ENCODE data around the gene SUSD3. TPM values are rescaled to one million over a fixed set of nuclear protein-coding genes. Genes with fewer than 3 reads are reported as not detected.

Gene SUSD3
- total and polyA plus RNA-seq, 2 of the 8 experiments (the other 6 are each of a cell fraction or from before 2014, with no cell fraction given): 5.5 to 35.4 TPM

DNA sequence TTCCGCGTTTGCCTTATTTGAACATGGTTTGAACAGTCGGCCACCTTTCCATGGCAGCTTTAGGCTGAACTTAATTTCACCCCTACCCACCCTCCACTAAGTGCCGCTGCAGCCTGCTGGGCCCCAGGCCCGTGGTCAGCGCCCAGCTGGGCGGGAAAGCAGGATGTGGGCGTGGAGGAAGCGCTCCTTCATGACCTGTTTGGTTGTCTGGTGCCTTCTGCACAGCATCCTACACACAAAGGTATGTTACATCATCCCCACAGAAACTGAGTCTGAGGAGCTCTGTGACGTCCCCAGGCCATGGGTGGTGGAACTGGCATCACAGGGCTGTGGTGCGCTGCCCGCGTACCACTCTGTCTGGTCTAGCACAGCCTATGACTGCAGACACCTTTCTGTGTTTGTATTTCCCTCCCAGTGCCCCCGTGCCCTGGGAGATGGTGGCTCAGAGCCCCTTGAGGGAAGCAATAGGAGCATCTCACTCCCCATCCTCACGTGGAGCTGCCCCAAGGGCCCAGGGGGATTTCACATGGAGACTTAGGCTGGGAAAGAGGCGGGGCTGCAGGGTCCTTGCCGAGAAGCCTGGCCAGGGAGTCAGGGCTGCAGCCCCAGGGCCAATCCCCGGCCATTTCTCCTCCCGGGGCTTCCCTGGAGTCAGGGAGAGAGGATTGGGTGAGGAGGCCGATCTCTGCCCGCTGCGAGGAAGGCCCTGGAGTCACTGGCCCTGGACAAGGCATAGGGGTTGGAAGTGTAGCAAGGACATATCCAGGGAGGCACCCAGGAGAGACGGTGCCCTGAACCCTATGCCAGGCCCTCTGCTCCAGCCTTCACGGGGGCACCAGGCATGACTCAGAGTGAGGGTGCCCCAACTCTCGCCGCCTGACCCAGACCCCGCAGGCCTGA, 37.5 kb upstream of the SUSD3 start (continued):
- TF ChIP-seq, protein P1, sequence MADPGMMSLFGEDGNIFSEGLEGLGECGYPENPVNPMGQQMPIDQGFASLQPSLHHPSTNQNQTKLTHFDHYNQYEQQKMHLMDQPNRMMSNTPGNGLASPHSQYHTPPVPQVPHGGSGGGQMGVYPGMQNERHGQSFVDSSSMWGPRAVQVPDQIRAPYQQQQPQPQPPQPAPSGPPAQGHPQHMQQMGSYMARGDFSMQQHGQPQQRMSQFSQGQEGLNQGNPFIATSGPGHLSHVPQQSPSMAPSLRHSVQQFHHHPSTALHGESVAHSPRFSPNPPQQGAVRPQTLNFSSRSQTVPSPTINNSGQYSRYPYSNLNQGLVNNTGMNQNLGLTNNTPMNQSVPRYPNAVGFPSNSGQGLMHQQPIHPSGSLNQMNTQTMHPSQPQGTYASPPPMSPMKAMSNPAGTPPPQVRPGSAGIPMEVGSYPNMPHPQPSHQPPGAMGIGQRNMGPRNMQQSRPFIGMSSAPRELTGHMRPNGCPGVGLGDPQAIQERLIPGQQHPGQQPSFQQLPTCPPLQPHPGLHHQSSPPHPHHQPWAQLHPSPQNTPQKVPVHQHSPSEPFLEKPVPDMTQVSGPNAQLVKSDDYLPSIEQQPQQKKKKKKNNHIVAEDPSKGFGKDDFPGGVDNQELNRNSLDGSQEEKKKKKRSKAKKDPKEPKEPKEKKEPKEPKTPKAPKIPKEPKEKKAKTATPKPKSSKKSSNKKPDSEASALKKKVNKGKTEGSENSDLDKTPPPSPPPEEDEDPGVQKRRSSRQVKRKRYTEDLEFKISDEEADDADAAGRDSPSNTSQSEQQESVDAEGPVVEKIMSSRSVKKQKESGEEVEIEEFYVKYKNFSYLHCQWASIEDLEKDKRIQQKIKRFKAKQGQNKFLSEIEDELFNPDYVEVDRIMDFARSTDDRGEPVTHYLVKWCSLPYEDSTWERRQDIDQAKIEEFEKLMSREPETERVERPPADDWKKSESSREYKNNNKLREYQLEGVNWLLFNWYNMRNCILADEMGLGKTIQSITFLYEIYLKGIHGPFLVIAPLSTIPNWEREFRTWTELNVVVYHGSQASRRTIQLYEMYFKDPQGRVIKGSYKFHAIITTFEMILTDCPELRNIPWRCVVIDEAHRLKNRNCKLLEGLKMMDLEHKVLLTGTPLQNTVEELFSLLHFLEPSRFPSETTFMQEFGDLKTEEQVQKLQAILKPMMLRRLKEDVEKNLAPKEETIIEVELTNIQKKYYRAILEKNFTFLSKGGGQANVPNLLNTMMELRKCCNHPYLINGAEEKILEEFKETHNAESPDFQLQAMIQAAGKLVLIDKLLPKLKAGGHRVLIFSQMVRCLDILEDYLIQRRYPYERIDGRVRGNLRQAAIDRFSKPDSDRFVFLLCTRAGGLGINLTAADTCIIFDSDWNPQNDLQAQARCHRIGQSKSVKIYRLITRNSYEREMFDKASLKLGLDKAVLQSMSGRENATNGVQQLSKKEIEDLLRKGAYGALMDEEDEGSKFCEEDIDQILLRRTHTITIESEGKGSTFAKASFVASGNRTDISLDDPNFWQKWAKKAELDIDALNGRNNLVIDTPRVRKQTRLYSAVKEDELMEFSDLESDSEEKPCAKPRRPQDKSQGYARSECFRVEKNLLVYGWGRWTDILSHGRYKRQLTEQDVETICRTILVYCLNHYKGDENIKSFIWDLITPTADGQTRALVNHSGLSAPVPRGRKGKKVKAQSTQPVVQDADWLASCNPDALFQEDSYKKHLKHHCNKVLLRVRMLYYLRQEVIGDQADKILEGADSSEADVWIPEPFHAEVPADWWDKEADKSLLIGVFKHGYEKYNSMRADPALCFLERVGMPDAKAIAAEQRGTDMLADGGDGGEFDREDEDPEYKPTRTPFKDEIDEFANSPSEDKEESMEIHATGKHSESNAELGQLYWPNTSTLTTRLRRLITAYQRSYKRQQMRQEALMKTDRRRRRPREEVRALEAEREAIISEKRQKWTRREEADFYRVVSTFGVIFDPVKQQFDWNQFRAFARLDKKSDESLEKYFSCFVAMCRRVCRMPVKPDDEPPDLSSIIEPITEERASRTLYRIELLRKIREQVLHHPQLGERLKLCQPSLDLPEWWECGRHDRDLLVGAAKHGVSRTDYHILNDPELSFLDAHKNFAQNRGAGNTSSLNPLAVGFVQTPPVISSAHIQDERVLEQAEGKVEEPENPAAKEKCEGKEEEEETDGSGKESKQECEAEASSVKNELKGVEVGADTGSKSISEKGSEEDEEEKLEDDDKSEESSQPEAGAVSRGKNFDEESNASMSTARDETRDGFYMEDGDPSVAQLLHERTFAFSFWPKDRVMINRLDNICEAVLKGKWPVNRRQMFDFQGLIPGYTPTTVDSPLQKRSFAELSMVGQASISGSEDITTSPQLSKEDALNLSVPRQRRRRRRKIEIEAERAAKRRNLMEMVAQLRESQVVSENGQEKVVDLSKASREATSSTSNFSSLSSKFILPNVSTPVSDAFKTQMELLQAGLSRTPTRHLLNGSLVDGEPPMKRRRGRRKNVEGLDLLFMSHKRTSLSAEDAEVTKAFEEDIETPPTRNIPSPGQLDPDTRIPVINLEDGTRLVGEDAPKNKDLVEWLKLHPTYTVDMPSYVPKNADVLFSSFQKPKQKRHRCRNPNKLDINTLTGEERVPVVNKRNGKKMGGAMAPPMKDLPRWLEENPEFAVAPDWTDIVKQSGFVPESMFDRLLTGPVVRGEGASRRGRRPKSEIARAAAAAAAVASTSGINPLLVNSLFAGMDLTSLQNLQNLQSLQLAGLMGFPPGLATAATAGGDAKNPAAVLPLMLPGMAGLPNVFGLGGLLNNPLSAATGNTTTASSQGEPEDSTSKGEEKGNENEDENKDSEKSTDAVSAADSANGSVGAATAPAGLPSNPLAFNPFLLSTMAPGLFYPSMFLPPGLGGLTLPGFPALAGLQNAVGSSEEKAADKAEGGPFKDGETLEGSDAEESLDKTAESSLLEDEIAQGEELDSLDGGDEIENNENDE (IDR thresholded peaks at IDR 0.05; ENCODE audit: insufficient replicate concordance, low read length): no peak
- TF ChIP-seq SAP30 (IDR thresholded peaks at IDR 0.05; ENCODE audit: insufficient read depth, insufficient replicate concordance, low read length) (no peak), GTF2F1 (IDR thresholded peaks at IDR 0.05; ENCODE audit: borderline replicate concordance, low read depth, low read length) (no peak), YY1 (IDR thresholded peaks at IDR 0.05; ENCODE audit: low read depth, low read length) (no peak), CBX8 (IDR thresholded peaks at IDR 0.05; ENCODE audit: borderline replicate concordance, low read depth, low read length) (no peak), EGR1 (IDR thresholded peaks at IDR 0.05; ENCODE audit: borderline replicate concordance, low read depth, low read length) (no peak), RAD21 (IDR thresholded peaks at IDR 0.05 in 1 of 2, conservative IDR thresholded peaks at IDR 0.05 in 1 of 2; ENCODE audit: low read depth in 2 of 2, low read length in 2 of 2) (no peak)
- TF ChIP-seq, protein P2, sequence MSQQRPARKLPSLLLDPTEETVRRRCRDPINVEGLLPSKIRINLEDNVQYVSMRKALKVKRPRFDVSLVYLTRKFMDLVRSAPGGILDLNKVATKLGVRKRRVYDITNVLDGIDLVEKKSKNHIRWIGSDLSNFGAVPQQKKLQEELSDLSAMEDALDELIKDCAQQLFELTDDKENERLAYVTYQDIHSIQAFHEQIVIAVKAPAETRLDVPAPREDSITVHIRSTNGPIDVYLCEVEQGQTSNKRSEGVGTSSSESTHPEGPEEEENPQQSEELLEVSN (IDR thresholded peaks at IDR 0.05): no peak

All from H1 (cell line).